Endothelial cell of umbilical vein (primary cell): ENCODE measurements around the gene SMIM21. TPM values are rescaled to one million over a fixed set of nuclear protein-coding genes. Genes with fewer than 3 reads are reported as not detected.

Experiments
- BruUV-seq: library from RNA; stranded (reverse); fragments of 400-500 nt; replicated peaks from 2 replicates; lab custom pipeline; 2021; lab: Mats Ljungman, UMichigan
- CTCF ChIA-PET: fragments of 300-600, 350-600 bp; sonication (Branson Sonifier 250); formaldehyde crosslinking; loops from one replicate; lab custom pipeline; 2021; ENCODE audit warnings: antibody characterized with exemption, inconsistent platforms; lab: Charles Lee
- POLR2A ChIA-PET: fragments of 300-600, 350-600 bp; sonication (Branson Sonifier 250); formaldehyde crosslinking; loops from one replicate; lab custom pipeline; 2021; ENCODE audit warnings: antibody characterized with exemption, inconsistent platforms; lab: Charles Lee
- DNase-seq: peaks from one replicate; pipeline ENCODE4 v3.0.0-alpha.2; 2011; ENCODE audit warnings: low read depth, low spot score
- FAIRE-seq: peaks from 2 replicates; lab custom pipeline; 2011; peaks lifted over from hg19 to GRCh38; lab: Jason Lieb, UNC
- H2AFZ ChIP-seq: 2 replicates; pipeline ENCODE4 v1.6.0; 2012; ENCODE audit warnings: low read depth, low read length, control low read depth, inconsistent platforms
- H3K27ac ChIP-seq: 2 replicates; pipeline ENCODE4 v1.5.1; 2011; ENCODE audit warnings: low read depth, mild to moderate bottlenecking, control low read depth, low read length, moderate library complexity; ENCODE audit not compliant: insufficient read depth
- H3K27me3 ChIP-seq, 2 experiments: 2 replicates each; pipeline versions ENCODE4 v1.6.0 to v1.6.1; 2011; ENCODE audit warnings: low read length in 2 of 2, mixed read lengths in 1 of 2; ENCODE audit not compliant: control insufficient read depth in 2 of 2, insufficient read depth in 2 of 2
- H3K36me3 ChIP-seq, 2 experiments: 2 replicates in 1 of 2; 3 replicates in 1 of 2; pipeline ENCODE4 v1.5.1; 2011; ENCODE audit warnings: low read length in 2 of 2, mild to moderate bottlenecking in 1 of 2, moderate library complexity in 1 of 2; ENCODE audit not compliant: control insufficient read depth in 2 of 2, insufficient read depth in 2 of 2; ENCODE audit errors: extremely low read depth in 1 of 2
- H3K4me1 ChIP-seq: 3 replicates; pipeline ENCODE4 v1.5.1; 2011; ENCODE audit warnings: mild to moderate bottlenecking, low read length; ENCODE audit not compliant: control insufficient read depth, insufficient read depth; ENCODE audit errors: extremely low read depth
- H3K4me2 ChIP-seq: 2 replicates; pipeline ENCODE4 v1.6.1; 2011; ENCODE audit warnings: low read length, control low read depth, mixed read lengths; ENCODE audit not compliant: insufficient read depth
- H3K4me3 ChIP-seq, 3 experiments: fragments of 200-600 bp in 1 of 3; sonication (generic), shearing (Covaris generic) in 1 of 3; replicated peaks in 1 of 3; 2 replicates each; pipeline ENCODE4 v1.5.1; 2011 to 2016; ENCODE audit warnings: control low read depth in 3 of 3, low read length in 3 of 3, mild to moderate bottlenecking in 2 of 3, inconsistent platforms in 1 of 3, low read depth in 1 of 3, moderate library complexity in 1 of 3; ENCODE audit not compliant: insufficient read depth in 1 of 3
- H3K79me2 ChIP-seq: 2 replicates; pipeline ENCODE4 v1.6.0; 2012; ENCODE audit warnings: low read length, inconsistent platforms; ENCODE audit not compliant: control insufficient read depth, insufficient read depth
- H3K9ac ChIP-seq: replicated peaks from 2 replicates; pipeline ENCODE3; 2011; ENCODE audit warnings: low read length, control low read depth; ENCODE audit not compliant: insufficient read depth; ENCODE audit errors: extremely low read depth
- H3K9me1 ChIP-seq: replicated peaks from 3 replicates; pipeline ENCODE4 v1.6.0; 2011; ENCODE audit warnings: mild to moderate bottlenecking, low read length; ENCODE audit not compliant: control insufficient read depth, insufficient read depth; ENCODE audit errors: extremely low read depth
- H3K9me3 ChIP-seq: replicated peaks from 2 replicates; pipeline ENCODE4 v1.5.1; 2012; ENCODE audit warnings: low read length, inconsistent platforms; ENCODE audit not compliant: control insufficient read depth, insufficient read depth
- H4K20me1 ChIP-seq: replicated peaks from 2 replicates; pipeline ENCODE3; 2011; ENCODE audit warnings: mild to moderate bottlenecking, low read length; ENCODE audit not compliant: control insufficient read depth, insufficient read depth; ENCODE audit errors: extremely low read depth
- EZH2 ChIP-seq: IDR thresholded peaks from 2 replicates; pipeline ENCODE4 v1.6.1; 2012; ENCODE audit warnings: borderline replicate concordance, low read depth, mild to moderate bottlenecking, moderate library complexity, low read length, inconsistent platforms; ENCODE audit not compliant: severe bottlenecking
- FOS ChIP-seq: IDR thresholded peaks from 2 replicates; pipeline ENCODE4 v1.6.1; 2011; ENCODE audit warnings: mild to moderate bottlenecking, low read length, moderate library complexity, borderline replicate concordance; ENCODE audit not compliant: insufficient read depth
- GATA2 ChIP-seq: IDR thresholded peaks from 2 replicates; pipeline ENCODE4 v1.7.0; 2011; ENCODE audit warnings: low read depth, mild to moderate bottlenecking, moderate library complexity, mixed read lengths, low read length; ENCODE audit not compliant: insufficient read length, insufficient read depth
- JUN ChIP-seq: IDR thresholded peaks from 2 replicates; pipeline ENCODE4 v1.6.1; 2011; ENCODE audit warnings: borderline replicate concordance, low read depth; ENCODE audit not compliant: insufficient read length, insufficient read depth
- MAX ChIP-seq: IDR thresholded peaks from 2 replicates; pipeline ENCODE4 v1.6.1; 2011; ENCODE audit not compliant: insufficient read depth, insufficient read length
- MYC ChIP-seq: IDR thresholded peaks from one replicate; pipeline ENCODE4 v1.6.1; 2011; ENCODE audit warnings: mild to moderate bottlenecking, low read depth, low read length
- POLR2A ChIP-seq: IDR thresholded peaks from 2 replicates; pipeline ENCODE4 v1.6.1; 2012; ENCODE audit warnings: low read depth, mild to moderate bottlenecking, control low read depth, low read length
- POLR2AphosphoS5 ChIP-seq: IDR thresholded peaks from 2 replicates; pipeline ENCODE4 v1.6.1; 2012; ENCODE audit warnings: low read depth, mild to moderate bottlenecking, control low read depth, low read length, moderate library complexity; ENCODE audit not compliant: insufficient read depth
- dilution Hi-C: fragments of 300-500 bp; cut with MboI; formaldehyde crosslinking; loops from one replicate; pipeline ENCODE4 v1.15.0; 2019; ENCODE audit warnings: low sequenced_read_pairs; ENCODE audit not compliant: extremely low pct_ligation_motif_present
- intact Hi-C: fragments of 100-400 bp; cut with micrococcal nuclease; formaldehyde crosslinking; loops from one replicate; pipeline ENCODE4 v1.10.0; 2022
- polyA plus RNA-seq, 4 experiments: library from polyadenylated mRNA; depleted of rRNA in 3 of 4; stranded (reverse) in 3 of 4; unstranded in 1 of 4; fragments of >200 nt; gene quantifications; 2 replicates each; pipeline versions ENCODE4 v1.2.1 to v1.2.3, GENCODE V29; 2011 to 2012; ENCODE audit warnings: missing spikeins in 1 of 4
- total RNA-seq: library from RNA; stranded (reverse); gene quantifications from 2 replicates; pipeline ENCODE4 v1.2.3, GENCODE V29; 2021
- TF ChIP-seq, protein P1 (sequence below), 2 donors: IDR thresholded peaks; 1 replicate in 1 of 2; 2 replicates in 1 of 2; pipeline ENCODE4 v1.5.1; 2011; ENCODE audit warnings: low read length in 2 of 2, mild to moderate bottlenecking in 2 of 2, moderate library complexity in 2 of 2, control low read depth in 1 of 2, inconsistent platforms in 1 of 2, low read depth in 1 of 2; ENCODE audit not compliant: insufficient read depth in 1 of 2; ENCODE audit errors: extremely low read depth in 1 of 2

The SMIM21 gene
- total and polyA plus RNA-seq, 2 donors (not counting 3 experiments of a cell fraction or from before 2014, with no cell fraction given): not detected

DNA sequence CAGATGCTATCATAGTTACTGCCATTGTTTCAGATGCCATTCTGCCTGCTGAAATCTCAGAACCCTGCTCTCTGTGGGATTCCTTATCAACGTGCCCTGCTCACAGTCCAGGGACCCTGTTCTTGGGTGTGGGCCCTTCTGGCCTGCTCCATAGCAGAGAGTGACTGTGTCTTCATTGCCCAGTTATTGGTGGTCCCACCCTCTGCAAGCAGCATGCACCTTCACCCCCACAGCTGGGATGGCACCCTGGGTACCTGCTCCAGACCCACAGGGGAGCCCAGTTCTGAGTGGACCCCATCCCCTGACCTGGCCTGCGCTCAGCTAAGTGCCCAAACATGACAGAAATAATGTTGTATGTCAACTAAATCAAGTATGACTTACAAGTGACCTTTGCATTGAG is 36.6 kb downstream of the SMIM21 start:
- H3K9ac ChIP-seq: no peak overlapping the region
- TF ChIP-seq POLR2A (no peak), MYC (no peak), GATA2 (no peak), FOS (no peak), EZH2 (no peak), POLR2AphosphoS5 (no peak), JUN (no peak), MAX (no peak)
- TF ChIP-seq, protein P1, sequence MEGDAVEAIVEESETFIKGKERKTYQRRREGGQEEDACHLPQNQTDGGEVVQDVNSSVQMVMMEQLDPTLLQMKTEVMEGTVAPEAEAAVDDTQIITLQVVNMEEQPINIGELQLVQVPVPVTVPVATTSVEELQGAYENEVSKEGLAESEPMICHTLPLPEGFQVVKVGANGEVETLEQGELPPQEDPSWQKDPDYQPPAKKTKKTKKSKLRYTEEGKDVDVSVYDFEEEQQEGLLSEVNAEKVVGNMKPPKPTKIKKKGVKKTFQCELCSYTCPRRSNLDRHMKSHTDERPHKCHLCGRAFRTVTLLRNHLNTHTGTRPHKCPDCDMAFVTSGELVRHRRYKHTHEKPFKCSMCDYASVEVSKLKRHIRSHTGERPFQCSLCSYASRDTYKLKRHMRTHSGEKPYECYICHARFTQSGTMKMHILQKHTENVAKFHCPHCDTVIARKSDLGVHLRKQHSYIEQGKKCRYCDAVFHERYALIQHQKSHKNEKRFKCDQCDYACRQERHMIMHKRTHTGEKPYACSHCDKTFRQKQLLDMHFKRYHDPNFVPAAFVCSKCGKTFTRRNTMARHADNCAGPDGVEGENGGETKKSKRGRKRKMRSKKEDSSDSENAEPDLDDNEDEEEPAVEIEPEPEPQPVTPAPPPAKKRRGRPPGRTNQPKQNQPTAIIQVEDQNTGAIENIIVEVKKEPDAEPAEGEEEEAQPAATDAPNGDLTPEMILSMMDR (IDR thresholded peaks at IDR 0.05; ENCODE audit: extremely low read depth in 1 of 2, insufficient read depth in 1 of 2, low read depth in 1 of 2, low read length in 2 of 2): no peak
- H3K36me3 ChIP-seq: no peaks in the 10 kb centered on the region
- no peak overlapping the region for H2AFZ ChIP-seq
- H3K4me1 ChIP-seq: no peaks in the 10 kb centered on the region
- no peaks in the 10 kb centered on the region for H4K20me1 ChIP-seq
- FAIRE-seq: no peak
- ChIA-PET POLR2A (no interaction called here), CTCF (no interaction called here)
- DNase-seq: no peak
- no peaks in the 10 kb centered on the region for H3K79me2 ChIP-seq
- intact Hi-C loops (no loop called here), dilution Hi-C loops (no loop called here)
- H3K4me2 ChIP-seq: no peak overlapping the region
- no peaks in the 10 kb centered on the region for H3K27me3 ChIP-seq
- BruUV-seq: no TSS peak
- H3K4me3 ChIP-seq: no peak overlapping the region
- no peaks in the 10 kb centered on the region for H3K9me3 ChIP-seq
- no peaks in the 10 kb centered on the region for H3K9me1 ChIP-seq
- no peak overlapping the region for H3K27ac ChIP-seq
